PC-9 (cell line): ENCODE results near the gene ARHGAP26. TPM values are rescaled to one million over a fixed set of nuclear protein-coding genes. Genes with fewer than 3 reads are reported as not detected.

Experiments used
- BruUV-seq: library from RNA; stranded (reverse); fragments of 400-500 nt; replicated peaks from 2 replicates; lab custom pipeline; 2021; lab: Mats Ljungman, UMichigan
- CTCF ChIA-PET: fragments of 300-600 bp; sonication (Branson Sonifier 250); formaldehyde crosslinking; loops from one replicate; lab custom pipeline; 2022; ENCODE audit warnings: antibody characterized with exemption; lab: Charles Lee
- POLR2A ChIA-PET: fragments of 300-600 bp; sonication (Branson Sonifier 250); formaldehyde crosslinking; loops from one replicate; lab custom pipeline; 2022; ENCODE audit warnings: antibody characterized with exemption; ENCODE audit not compliant: unreplicated experiment; lab: Charles Lee
- DNase-seq, 2 experiments: peaks; one replicate each; pipeline versions ENCODE4 v3.0.0 to v3.0.0-alpha.2; 2015 to 2022; ENCODE audit warnings: mixed read lengths in 1 of 2
- H2AFZ ChIP-seq: fragments of 200-600 bp; sonication (generic); 2 replicates; pipeline ENCODE4 v1.8.1; 2017; ENCODE audit warnings: antibody characterized with exemption
- H3F3A ChIP-seq: fragments of 200-600 bp; sonication (generic); 2 replicates; pipeline ENCODE4 v1.8.1; 2017; ENCODE audit warnings: antibody characterized with exemption, mild to moderate bottlenecking, low read depth; ENCODE audit not compliant: insufficient read depth
- H3K27ac ChIP-seq: fragments of 200-600 bp; sonication (generic); 2 replicates; pipeline ENCODE4 v1.6.1; 2016; ENCODE audit warnings: mixed run types
- H3K27me3 ChIP-seq: fragments of 200-600 bp; sonication (generic); 2 replicates; pipeline ENCODE4 v1.6.1; 2016; ENCODE audit warnings: low read depth, mixed run types; ENCODE audit not compliant: insufficient read depth
- H3K36me3 ChIP-seq: fragments of 200-600 bp; sonication (generic); 2 replicates; pipeline ENCODE4 v1.6.1; 2016; ENCODE audit warnings: low read depth, mixed run types
- H3K4me1 ChIP-seq: fragments of 200-600 bp; sonication (generic); replicated peaks from 2 replicates; pipeline ENCODE4 v1.6.1; 2016; ENCODE audit warnings: mixed run types; ENCODE audit not compliant: insufficient read depth
- H3K4me2 ChIP-seq: fragments of 200-600 bp; sonication (generic); 2 replicates; pipeline ENCODE4 v1.6.1; 2017; ENCODE audit warnings: mixed run types
- H3K4me3 ChIP-seq: fragments of 200-600 bp; sonication (generic); 2 replicates; pipeline ENCODE4 v1.6.1; 2016; ENCODE audit warnings: mixed run types
- H3K79me2 ChIP-seq: fragments of 200-600 bp; sonication (generic); 2 replicates; pipeline ENCODE4 v1.6.1; 2017; ENCODE audit warnings: low read depth, mixed run types
- H3K9me2 ChIP-seq: fragments of 200-600 bp; sonication (generic); 2 replicates; pipeline ENCODE4 v1.8.1; 2017; ENCODE audit warnings: mild to moderate bottlenecking; ENCODE audit not compliant: insufficient read depth
- H3K9me3 ChIP-seq: fragments of 200-600 bp; sonication (generic); 2 replicates; pipeline ENCODE4 v1.8.1; 2016; ENCODE audit warnings: low read depth; ENCODE audit not compliant: insufficient read depth
- H4K20me1 ChIP-seq: fragments of 200-600 bp; sonication (generic); 2 replicates; pipeline ENCODE4 v1.8.1; 2017; ENCODE audit not compliant: insufficient read depth
- EZH2 ChIP-seq: fragments of 200-600 bp; sonication (generic); IDR thresholded peaks from 2 replicates; pipeline ENCODE4 v1.8.0; 2017; ENCODE audit warnings: antibody characterized with exemption, low read depth
- intact Hi-C: fragments of 100-400 bp; cut with micrococcal nuclease; formaldehyde crosslinking; loops from one replicate; pipeline ENCODE4 v1.10.0; 2022; ENCODE audit not compliant: unreplicated experiment
- total RNA-seq: library from RNA; stranded (reverse); gene quantifications from 2 replicates; pipeline ENCODE4 v1.2.3, GENCODE V29; 2021
- TF ChIP-seq, protein P1 (sequence below): fragments of 200-600 bp; sonication (generic); conservative IDR thresholded peaks from 2 replicates; pipeline ENCODE4 v1.6.1; 2017; ENCODE audit warnings: mixed run types, antibody characterized with exemption, mild to moderate bottlenecking, moderate library complexity

The ARHGAP26 gene
- total RNA-seq, 1 experiment from 2014 or later: 29.7 TPM

GRCh38 chr5:143265995-143266394 lies 495.8 kb downstream of the ARHGAP26 start:
- CTCF ChIA-PET: interaction anchor here (0.6 kb wide), 1 partner anchor 268 kb away, joined by 3 read pairs; no protein-coding TSS in a partner anchor
- intact Hi-C loops: no loop called here

DNA sequence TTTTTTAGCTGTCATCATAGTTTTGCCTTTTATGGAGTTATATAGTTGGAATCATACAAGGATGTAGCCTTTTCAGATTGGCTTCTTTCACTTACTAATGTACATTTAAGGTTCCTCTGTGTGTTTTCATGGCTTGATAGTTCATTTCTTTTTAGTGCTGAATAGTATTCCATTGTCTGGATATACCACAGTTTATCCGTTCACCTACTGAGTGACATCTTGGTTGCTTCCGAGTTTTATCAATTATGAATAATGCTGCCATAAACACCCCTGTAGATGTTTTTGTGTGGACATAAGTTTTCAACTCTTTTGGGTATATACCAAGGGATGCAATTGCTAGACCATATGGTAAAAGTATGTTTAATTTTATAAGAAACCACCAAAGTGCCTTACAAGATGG lies 497.0 kb downstream of the ARHGAP26 start:
- H3F3A ChIP-seq: 0 out of 2 replicates have a peak, but pooled peaks cover 3% of the 10 kb centered on the region
- no peaks in the 10 kb centered on the region for H3K79me2 ChIP-seq
- H3K9me2 ChIP-seq: no peaks in the 10 kb centered on the region
- intact Hi-C loops: no loop called here
- 0 out of 2 replicates have a peak, but pooled peaks cover 1% of the 10 kb centered on the region for H3K4me1 ChIP-seq
- H3K27me3 ChIP-seq: no peaks in the 10 kb centered on the region
- H3K9me3 ChIP-seq: 0 out of 2 replicates have a peak, but pooled peaks cover 1% of the 10 kb centered on the region
- no peak overlapping the region for H3K4me3 ChIP-seq
- ChIA-PET POLR2A (no interaction called here), CTCF (no interaction called here)
- no peak overlapping the region for H2AFZ ChIP-seq
- H4K20me1 ChIP-seq: no peaks in the 10 kb centered on the region
- no peak for DNase-seq
- H3K4me2 ChIP-seq: no peak overlapping the region
- no peak overlapping the region for H3K27ac ChIP-seq
- no peaks in the 10 kb centered on the region for H3K36me3 ChIP-seq
- TF ChIP-seq EZH2: no peak
- TF ChIP-seq, protein P1, sequence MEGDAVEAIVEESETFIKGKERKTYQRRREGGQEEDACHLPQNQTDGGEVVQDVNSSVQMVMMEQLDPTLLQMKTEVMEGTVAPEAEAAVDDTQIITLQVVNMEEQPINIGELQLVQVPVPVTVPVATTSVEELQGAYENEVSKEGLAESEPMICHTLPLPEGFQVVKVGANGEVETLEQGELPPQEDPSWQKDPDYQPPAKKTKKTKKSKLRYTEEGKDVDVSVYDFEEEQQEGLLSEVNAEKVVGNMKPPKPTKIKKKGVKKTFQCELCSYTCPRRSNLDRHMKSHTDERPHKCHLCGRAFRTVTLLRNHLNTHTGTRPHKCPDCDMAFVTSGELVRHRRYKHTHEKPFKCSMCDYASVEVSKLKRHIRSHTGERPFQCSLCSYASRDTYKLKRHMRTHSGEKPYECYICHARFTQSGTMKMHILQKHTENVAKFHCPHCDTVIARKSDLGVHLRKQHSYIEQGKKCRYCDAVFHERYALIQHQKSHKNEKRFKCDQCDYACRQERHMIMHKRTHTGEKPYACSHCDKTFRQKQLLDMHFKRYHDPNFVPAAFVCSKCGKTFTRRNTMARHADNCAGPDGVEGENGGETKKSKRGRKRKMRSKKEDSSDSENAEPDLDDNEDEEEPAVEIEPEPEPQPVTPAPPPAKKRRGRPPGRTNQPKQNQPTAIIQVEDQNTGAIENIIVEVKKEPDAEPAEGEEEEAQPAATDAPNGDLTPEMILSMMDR: no peak
- BruUV-seq: no TSS peak

More at GRCh38 chr5:143265995-143266394, 495.8 kb downstream of the ARHGAP26 start:
- Histone ChIP-seq H4K20me1 (no peaks in the 10 kb centered on the region), H3F3A (0 out of 2 replicates have a peak, but pooled peaks cover 3% of the 10 kb centered on the region), H3K36me3 (no peaks in the 10 kb centered on the region), H3K4me1 (0 out of 2 replicates have a peak, but pooled peaks cover 4% of the 10 kb centered on the region), H3K9me2 (no peaks in the 10 kb centered on the region), H3K27me3 (no peaks in the 10 kb centered on the region), H3K4me2 (no peak overlapping the region), H3K4me3 (no peak overlapping the region), H3K9me3 (0 out of 2 replicates have a peak, but pooled peaks cover 5% of the 10 kb centered on the region), H3K27ac (no peak overlapping the region), H3K79me2 (no peaks in the 10 kb centered on the region), H2AFZ (no peak overlapping the region)
- BruUV-seq: no TSS peak
- DNase-seq: no peak
- TF ChIP-seq, protein P1: no peak
- TF ChIP-seq EZH2: no peak
- POLR2A ChIA-PET: no interaction called here

DNA sequence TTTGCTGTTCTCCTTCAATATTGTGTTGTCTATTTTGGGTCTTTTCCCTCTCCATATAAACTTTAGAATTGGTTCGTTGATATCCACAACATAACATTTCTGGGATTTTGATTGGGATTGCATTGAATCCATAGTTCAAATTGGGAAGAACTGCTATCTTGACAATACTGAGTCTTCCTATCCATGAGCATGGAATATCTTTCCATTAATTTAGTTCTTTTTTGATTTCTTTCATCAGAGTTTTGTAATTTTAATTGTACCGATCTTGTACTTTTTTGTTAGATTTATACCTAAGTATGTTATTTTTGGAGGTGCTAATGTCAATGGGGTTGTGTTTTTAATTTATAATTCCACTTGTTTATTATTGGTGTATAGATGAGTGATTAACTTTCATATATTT lies 498.2 kb downstream of the ARHGAP26 start:
- BruUV-seq: no TSS peak
- Histone ChIP-seq H3K4me1 (no peaks in the 10 kb centered on the region), H3K4me2 (no peak overlapping the region), H3K9me3 (no peaks in the 10 kb centered on the region), H3K4me3 (no peak overlapping the region), H3K27me3 (no peaks in the 10 kb centered on the region), H3F3A (no peaks in the 10 kb centered on the region), H2AFZ (no peak overlapping the region), H3K79me2 (no peaks in the 10 kb centered on the region), H3K36me3 (no peaks in the 10 kb centered on the region), H4K20me1 (no peaks in the 10 kb centered on the region), H3K9me2 (no peaks in the 10 kb centered on the region), H3K27ac (no peak overlapping the region)
- no peak for TF ChIP-seq EZH2
- TF ChIP-seq, protein P1: no peak
- CTCF ChIA-PET: no interaction called here
- no peak for DNase-seq
- intact Hi-C loops: no loop called here
- POLR2A ChIA-PET: no interaction called here
